Naive thymus-derived CD4-positive, alpha-beta T cell (primary cell): ENCODE data around the gene MPHOSPH8. TPM values are rescaled to one million over a fixed set of nuclear protein-coding genes. Genes with fewer than 3 reads are reported as not detected.

ENCODE experiments used
- ATAC-seq: fragments of 150-1000 bp; cut with Tn5 transposase; 2 replicates; pipeline ENCODE4 v1.10.0; 2021; ENCODE audit warnings: mild to moderate bottlenecking, moderate library complexity
- CTCF ChIA-PET: fragments of 350-600 bp; sonication (Branson Sonifier 250); formaldehyde crosslinking; loops from one replicate; lab custom pipeline; 2021; ENCODE audit warnings: antibody characterized with exemption; lab: Charles Lee
- POLR2A ChIA-PET: fragments of 350-600 bp; sonication (Branson Sonifier 250); formaldehyde crosslinking; loops from one replicate; lab custom pipeline; 2021; ENCODE audit warnings: antibody characterized with exemption, inconsistent platforms; lab: Charles Lee
- DNase-seq, 9 donors: peaks; one replicate each; pipeline versions ENCODE4 v3.0.0 to v3.0.0-alpha.2; 2020 to 2022; ENCODE audit warnings: mixed read lengths in 1 of 9
- H3K27ac ChIP-seq: one replicate; pipeline ENCODE4 v1.7.0; 2013; ENCODE audit warnings: mild to moderate bottlenecking, low read depth, low read length, moderate library complexity
- H3K27me3 ChIP-seq, 2 donors: one replicate each; pipeline ENCODE4 v1.7.0; 2013; ENCODE audit warnings: low read length in 2 of 2, mild to moderate bottlenecking in 2 of 2, moderate library complexity in 2 of 2; ENCODE audit not compliant: control insufficient read depth in 2 of 2, insufficient read depth in 2 of 2
- H3K36me3 ChIP-seq, 3 experiments: 1 replicate in 2 of 3; 2 replicates in 1 of 3; pipeline ENCODE4 v1.7.0; 2013; ENCODE audit warnings: low read length in 3 of 3, mild to moderate bottlenecking in 3 of 3, moderate library complexity in 1 of 3; ENCODE audit not compliant: insufficient read depth in 3 of 3, control insufficient read depth in 2 of 3
- H3K4me1 ChIP-seq, 2 donors: one replicate each; pipeline ENCODE4 v1.7.0; 2013; ENCODE audit warnings: low read length in 2 of 2, mild to moderate bottlenecking in 2 of 2, moderate library complexity in 1 of 2; ENCODE audit not compliant: control insufficient read depth in 2 of 2, insufficient read depth in 2 of 2
- H3K4me3 ChIP-seq: 2 replicates; pipeline ENCODE4 v1.7.0; 2013; ENCODE audit warnings: mild to moderate bottlenecking, low read length
- H3K9me3 ChIP-seq, 3 experiments: 1 replicate in 2 of 3; 2 replicates in 1 of 3; pipeline ENCODE4 v1.7.0; 2013; ENCODE audit warnings: low read length in 3 of 3; ENCODE audit not compliant: control insufficient read depth in 2 of 3
- H3K27ac Mint-ChIP-seq, 9 donors: one replicate each; pipeline ENCODE4 v1.8.0; 2020 to 2022; ENCODE audit warnings: mixed read lengths in 9 of 9, mild to moderate bottlenecking in 8 of 9, moderate library complexity in 5 of 9, inconsistent platforms in 2 of 9
- H3K27me3 Mint-ChIP-seq, 5 donors: one replicate each; pipeline ENCODE4 v1.8.0; 2021 to 2022; ENCODE audit warnings: mixed read lengths in 5 of 5, mild to moderate bottlenecking in 1 of 5
- H3K36me3 Mint-ChIP-seq, 5 donors: one replicate each; pipeline ENCODE4 v1.8.0; 2020 to 2022; ENCODE audit warnings: mixed read lengths in 5 of 5, mild to moderate bottlenecking in 3 of 5, inconsistent platforms in 1 of 5
- H3K4me1 Mint-ChIP-seq, 7 donors: one replicate each; pipeline ENCODE4 v1.8.0; 2020 to 2022; ENCODE audit warnings: mixed read lengths in 7 of 7, mild to moderate bottlenecking in 3 of 7, inconsistent platforms in 1 of 7
- H3K4me3 Mint-ChIP-seq, 10 donors: one replicate each; pipeline ENCODE4 v1.8.0; 2020 to 2022; ENCODE audit warnings: mild to moderate bottlenecking in 10 of 10, mixed read lengths in 10 of 10, moderate library complexity in 6 of 10, inconsistent platforms in 2 of 10
- H3K9me3 Mint-ChIP-seq, 11 donors: one replicate each; pipeline ENCODE4 v1.8.0; 2020 to 2022; ENCODE audit warnings: mixed read lengths in 11 of 11, mild to moderate bottlenecking in 4 of 11, inconsistent platforms in 1 of 11, moderate library complexity in 1 of 11
- intact Hi-C, 2 donors: fragments of 100-400 bp; cut with micrococcal nuclease; formaldehyde crosslinking; loops; one replicate each; pipeline ENCODE4 v1.15.1; 2023
- polyA plus RNA-seq, 2 donors: library from polyadenylated mRNA; unstranded; fragments of 300-500 nt; fragmentation: Illumina TruSeq; gene quantifications; one replicate each; pipeline ENCODE4 v1.2.3, GENCODE V29; 2021
- total RNA-seq, 6 experiments: library from RNA in 5 of 6; stranded (reverse) in 5 of 6; gene quantifications; 1 replicate in 5 of 6; 2 replicates in 1 of 6; pipeline ENCODE4 v1.2.3 and lab custom pipeline; 2021 to 2026

The MPHOSPH8 gene
- total RNA-seq (100 to 1,000 TPM in 2 of 5 experiments, 10 to 100 TPM in 3; 50.6 to 131 (median 65.6) TPM), polyA plus RNA-seq (10 to 100 TPM; 14.3 to 18.4 TPM), total RNA-seq (lab: John Stamatoyannopoulos, UW) (169 reads per million, percentile 91 among the genes with 10 or more reads in this experiment)

GRCh38 chr13:19633479-19634255 lies at the start of gene MPHOSPH8:
MPHOSPH8 (plus strand) TSS chr13:19633659; CDS start chr13:19633749, 90 bp downstream.
- Mint-ChIP-seq H3K9me3 (peaks cover 0 to 15% (median 5%) of the 10 kb centered on the region in 11 donors), H3K27ac (peak within 1 kb of the TSS; percentile 98 to 100 (median 99)), H3K4me3 (peak within 1 kb of the TSS; percentile 96 to 100 (median 100)), H3K36me3 (peaks cover 5 to 15% (median 9%) of the 10 kb centered on the region in 5 donors), H3K4me1 (peaks cover 29 to 42% (median 34%) of the 10 kb centered on the region in 7 donors), H3K27me3 (peaks cover 0 to 3% (median 0%) of the 10 kb centered on the region in 5 donors)
- peak; percentile 82 to 94 (median 92) for DNase-seq
- H3K9me3 ChIP-seq = no peaks in the 10 kb centered on the region
- no peaks in the 10 kb centered on the region for H3K27me3 ChIP-seq
- intact Hi-C loops = loop anchor here (1.0 to 10.0 kb wide), 10 partner anchors 46 to 1971 kb away; partner anchors contain the start of genes EEF1AKMT1 (in 2 of the 2), IFT88 (in 1 of the 2), MICU2 (in 1 of the 2) and PSPC1 (in 1 of the 2)
- peak; percentile 99 for ATAC-seq
- POLR2A ChIA-PET = interaction anchor here (0.6 to 2.6 kb wide), 9 partner anchors 9 to 1139 kb away, joined by 3 to 33 read pairs (median 4); partner anchors contain the start of genes PSPC1 and ZMYM5
- H3K27ac ChIP-seq = peak within 1 kb of the TSS; percentile 91
- peaks cover 0 to 7% (median 0%) of the 10 kb centered on the region in 3 experiments for H3K36me3 ChIP-seq
- CTCF ChIA-PET = interaction anchor here (0.6 to 0.8 kb wide), 2 partner anchors 68 to 230 kb away, joined by 3 read pairs; partner anchors contain the start of gene ZMYM5
- peaks cover 20 to 28% of the 10 kb centered on the region in 2 donors for H3K4me1 ChIP-seq
- H3K4me3 ChIP-seq = peak within 1 kb of the TSS; percentile 83

GRCh38 chr13:19586904-19587634 lies 46.4 kb upstream of the MPHOSPH8 start:
- Histone ChIP-seq H3K4me1 (peaks cover 6 to 17% of the 10 kb centered on the region in 2 donors), H3K27ac (peak overlapping the region; percentile 31), H3K36me3 (no peaks in the 10 kb centered on the region), H3K4me3 (peak overlapping the region; percentile 37), H3K27me3 (no peaks in the 10 kb centered on the region), H3K9me3 (no peaks in the 10 kb centered on the region)
- ATAC-seq (peak; percentile 89), DNase-seq (peak; percentile 23 to 81 (median 74))
- H3K9me3 Mint-ChIP-seq = peaks cover 4 to 27% (median 11%) of the 10 kb centered on the region in 11 donors
- H3K4me3 Mint-ChIP-seq = peak overlapping the region; percentile 68 to 89 (median 80)
- intact Hi-C loops = loop anchor here (1.0 to 2.0 kb wide), 5 partner anchors 46 to 372 kb away; partner anchors contain the start of genes MPHOSPH8 (in 2 of the 2), PSPC1 (in 1 of the 2) and ZMYM2 (in 1 of the 2)
- peaks cover 0 to 7% (median 4%) of the 10 kb centered on the region in 5 donors for H3K36me3 Mint-ChIP-seq
- ChIA-PET CTCF (no interaction called here), POLR2A (interaction anchor here (3.0 kb wide), 1 partner anchor 47 kb away, joined by 11 read pairs; the partner anchor contains the start of gene MPHOSPH8)
- H3K4me1 Mint-ChIP-seq = peaks cover 14 to 32% (median 25%) of the 10 kb centered on the region in 7 donors
- peak overlapping the region; percentile 76 to 94 (median 86) for H3K27ac Mint-ChIP-seq
- H3K27me3 Mint-ChIP-seq = peaks cover 0 to 9% (median 0%) of the 10 kb centered on the region in 5 donors

- CTCF ChIA-PET = no interaction called here
- Histone ChIP-seq H3K4me3 (peak overlapping the region; percentile 36), H3K27ac (peak overlapping the region; percentile 31), H3K36me3 (no peaks in the 10 kb centered on the region), H3K4me1 (peaks cover 6 to 17% of the 10 kb centered on the region in 2 donors), H3K27me3 (no peaks in the 10 kb centered on the region), H3K9me3 (no peaks in the 10 kb centered on the region)
- Mint-ChIP-seq H3K4me1 (peaks cover 14 to 32% (median 25%) of the 10 kb centered on the region in 7 donors), H3K4me3 (peak overlapping the region; percentile 68 to 89 (median 80)), H3K36me3 (peaks cover 0 to 7% (median 0%) of the 10 kb centered on the region in 5 donors), H3K27ac (peak overlapping the region; percentile 76 to 94 (median 86)), H3K27me3 (peaks cover 0 to 9% (median 0%) of the 10 kb centered on the region in 5 donors), H3K9me3 (peaks cover 0 to 20% (median 9%) of the 10 kb centered on the region in 11 donors)
- POLR2A ChIA-PET = interaction anchor here (3.0 kb wide), 1 partner anchor 46 kb away, joined by 11 read pairs; the partner anchor contains the start of gene MPHOSPH8
- ATAC-seq = peak; percentile 48
- peak in 7 of 9 donors; percentile 14 to 58 (median 42) for DNase-seq
- intact Hi-C loops = loop anchor here (1.0 to 2.0 kb wide), 5 partner anchors 46 to 371 kb away; partner anchors contain the start of genes MPHOSPH8 (in 2 of the 2), PSPC1 (in 1 of the 2) and ZMYM2 (in 1 of the 2)
Measured at GRCh38 chr13:19587635-19588300, 45.7 kb upstream of the MPHOSPH8 start.

- Mint-ChIP-seq H3K4me1 (peaks cover 14 to 32% (median 25%) of the 10 kb centered on the region in 7 donors), H3K36me3 (peaks cover 0 to 7% (median 0%) of the 10 kb centered on the region in 5 donors), H3K4me3 (peak overlapping the region in 2 of 10 donors; percentile 11 to 18), H3K27me3 (peaks cover 0 to 5% (median 0%) of the 10 kb centered on the region in 5 donors), H3K9me3 (peaks cover 0 to 7% (median 0%) of the 10 kb centered on the region in 11 donors), H3K27ac (peak overlapping the region in 3 of 9 donors; percentile 55 to 72 (median 58))
- intact Hi-C loops = no loop called here
- POLR2A ChIA-PET = no interaction called here
- Histone ChIP-seq H3K27me3 (no peaks in the 10 kb centered on the region), H3K4me3 (no peak overlapping the region), H3K27ac (no peak overlapping the region), H3K9me3 (no peaks in the 10 kb centered on the region), H3K36me3 (no peaks in the 10 kb centered on the region), H3K4me1 (peaks cover 6 to 17% of the 10 kb centered on the region in 2 donors)
- no peak for ATAC-seq
- CTCF ChIA-PET = no interaction called here
- DNase-seq = no peak
Measured at GRCh38 chr13:19589312-19589711, 44.1 kb upstream of the MPHOSPH8 start.

- ATAC-seq = no peak
- DNase-seq = no peak
- POLR2A ChIA-PET = interaction anchor here (0.6 kb wide), 1 partner anchor 67 kb away, joined by 3 read pairs; no protein-coding TSS in a partner anchor
- Histone ChIP-seq H3K36me3 (no peaks in the 10 kb centered on the region), H3K27me3 (no peaks in the 10 kb centered on the region), H3K4me1 (peaks cover 6 to 17% of the 10 kb centered on the region in 2 donors), H3K27ac (no peak overlapping the region), H3K4me3 (no peak overlapping the region), H3K9me3 (no peaks in the 10 kb centered on the region)
- Mint-ChIP-seq H3K27me3 (peaks cover 0 to 5% (median 3%) of the 10 kb centered on the region in 5 donors), H3K4me3 (no peak overlapping the region), H3K36me3 (peaks cover 0 to 5% (median 0%) of the 10 kb centered on the region in 5 donors), H3K4me1 (peaks cover 14 to 32% (median 25%) of the 10 kb centered on the region in 7 donors), H3K27ac (no peak overlapping the region), H3K9me3 (peaks cover 0 to 7% (median 0%) of the 10 kb centered on the region in 11 donors)
- intact Hi-C loops = no loop called here
- CTCF ChIA-PET = no interaction called here
Measured at GRCh38 chr13:19590423-19590822, 43.0 kb upstream of the MPHOSPH8 start.
